Measurements from ENCODE around the gene CNTNAP2. TPM values are rescaled to one million over a fixed set of nuclear protein-coding genes. Genes with fewer than 3 reads are reported as not detected.

The CNTNAP2 gene
- total RNA-seq, 2 experiments from 2014 or later: not detected

DNA sequence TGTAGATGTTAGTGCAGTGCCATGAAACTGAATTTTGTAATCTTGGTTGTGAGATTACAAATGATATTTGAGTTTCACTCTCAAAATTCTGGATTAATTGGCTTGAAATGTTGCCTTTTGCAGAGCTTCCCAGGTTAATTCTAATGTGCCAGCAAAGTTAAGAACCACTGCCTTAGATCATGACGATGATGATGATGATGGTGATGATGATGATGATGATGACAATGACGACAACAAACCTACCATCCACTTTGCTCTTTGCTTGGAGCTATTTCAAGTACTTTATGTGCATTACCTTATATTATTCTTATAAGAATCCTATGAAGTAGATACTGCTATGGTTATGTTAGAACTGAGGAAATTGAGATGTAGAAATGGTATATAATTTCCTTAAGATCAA is 261.6 kb downstream of the CNTNAP2 start:
- no peaks in the 10 kb centered on the region for H3K36me3 ChIP-seq (ENCODE audit: insufficient read depth, low read length)
- POLR2A ChIA-PET: no interaction called here
- no peak for DNase-seq
- H3K9me3 Mint-ChIP-seq: peaks cover 3% of the 10 kb centered on the region
- H3K27ac ChIP-seq (ENCODE audit: low read depth in 1 of 2, low read length in 2 of 2): no peak overlapping the region
- no peak overlapping the region for H3K4me3 Mint-ChIP-seq
- H3K27me3 ChIP-seq (ENCODE audit: control insufficient read depth in 1 of 2, insufficient read depth in 2 of 2, low read length in 2 of 2): no peaks in the 10 kb centered on the region
- no peak for TF ChIP-seq CTCF (IDR thresholded peaks at IDR 0.05)
- no peak for ATAC-seq (ENCODE audit: poor library complexity)
- H3K4me1 ChIP-seq (ENCODE audit: insufficient read depth, low read length): no peaks in the 10 kb centered on the region
- no peaks in the 10 kb centered on the region for H3K36me3 Mint-ChIP-seq (ENCODE audit: low read depth)
- no peaks in the 10 kb centered on the region for H3K27me3 Mint-ChIP-seq
- no peaks in the 10 kb centered on the region for H3K4me1 Mint-ChIP-seq (ENCODE audit: low read depth)
- H3K27ac Mint-ChIP-seq: no peak overlapping the region
- H3K4me3 ChIP-seq (ENCODE audit: low read length): no peak overlapping the region
- intact Hi-C loops (cut with DNase I, micrococcal nuclease): no loop called here
- H3K9me3 ChIP-seq (ENCODE audit: control insufficient read depth in 1 of 2, insufficient read depth in 1 of 2, low read length in 2 of 2): peaks cover 0 to 5% of the 10 kb centered on the region in 2 experiments
- CTCF ChIA-PET: no interaction called here

DNA sequence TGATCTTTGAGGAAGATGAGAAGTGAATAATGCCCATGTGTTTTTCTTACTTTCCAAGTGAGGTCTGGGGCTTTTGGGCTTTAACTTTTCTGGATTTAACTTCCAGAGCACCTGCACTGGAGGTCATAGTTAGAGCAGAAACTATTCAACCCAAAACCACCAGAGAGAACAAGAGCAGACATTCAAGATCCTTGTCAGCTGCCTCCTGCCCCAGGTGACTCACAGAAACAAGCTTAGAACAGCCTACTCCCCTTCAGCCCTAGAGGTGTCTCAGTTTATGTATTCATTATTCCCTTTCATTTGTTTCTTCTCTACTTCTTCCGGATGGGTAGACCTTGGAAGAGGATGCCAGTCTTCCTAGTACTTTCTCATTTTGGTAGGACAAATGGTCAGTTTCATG is 270.5 kb downstream of the CNTNAP2 start:
- no peak overlapping the region for H3K27ac Mint-ChIP-seq
- Histone ChIP-seq H3K9me3 (ENCODE audit: control insufficient read depth in 1 of 2, insufficient read depth in 1 of 2, low read length in 2 of 2) (peaks cover 0 to 4% of the 10 kb centered on the region in 2 experiments), H3K4me3 (ENCODE audit: low read length) (no peak overlapping the region), H3K27me3 (ENCODE audit: control insufficient read depth in 1 of 2, insufficient read depth in 2 of 2, low read length in 2 of 2) (no peaks in the 10 kb centered on the region), H3K4me1 (ENCODE audit: insufficient read depth, low read length) (no peaks in the 10 kb centered on the region), H3K27ac (ENCODE audit: low read depth in 1 of 2, low read length in 2 of 2) (no peak overlapping the region), H3K36me3 (ENCODE audit: insufficient read depth, low read length) (no peaks in the 10 kb centered on the region)
- no peaks in the 10 kb centered on the region for H3K9me3 Mint-ChIP-seq
- DNase-seq (no peak), ATAC-seq (ENCODE audit: poor library complexity) (no peak)
- no peaks in the 10 kb centered on the region for H3K27me3 Mint-ChIP-seq
- ChIA-PET CTCF (no interaction called here), POLR2A (no interaction called here)
- no peaks in the 10 kb centered on the region for H3K4me1 Mint-ChIP-seq (ENCODE audit: low read depth)
- H3K4me3 Mint-ChIP-seq: no peak overlapping the region
- intact Hi-C loops (cut with DNase I, micrococcal nuclease): no loop called here
- no peak for TF ChIP-seq CTCF (IDR thresholded peaks at IDR 0.05)
- no peaks in the 10 kb centered on the region for H3K36me3 Mint-ChIP-seq (ENCODE audit: low read depth)

DNA sequence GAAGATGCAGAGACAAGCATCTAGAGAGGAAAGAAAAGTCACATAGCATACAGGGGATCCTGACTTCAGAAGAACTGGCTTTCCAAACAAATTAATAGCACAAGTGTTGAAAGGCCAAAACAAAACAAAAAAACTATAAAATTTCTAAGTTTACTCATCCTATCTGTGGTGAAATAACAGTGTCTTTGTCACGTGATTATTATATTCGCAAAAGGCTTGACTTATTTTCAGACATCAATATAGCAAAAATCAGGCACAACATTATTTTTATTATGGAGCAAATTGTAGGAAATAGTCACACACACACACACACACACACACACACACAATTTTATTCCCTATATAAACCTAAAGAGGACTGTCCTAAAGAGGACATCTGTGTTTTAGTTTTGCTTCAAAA is 272.3 kb downstream of the CNTNAP2 start:
- CTCF ChIA-PET: no interaction called here
- peaks cover 0 to 4% of the 10 kb centered on the region in 2 experiments for H3K9me3 ChIP-seq (ENCODE audit: control insufficient read depth in 1 of 2, insufficient read depth in 1 of 2, low read length in 2 of 2)
- Mint-ChIP-seq H3K4me1 (ENCODE audit: low read depth) (no peaks in the 10 kb centered on the region), H3K36me3 (ENCODE audit: low read depth) (no peaks in the 10 kb centered on the region), H3K9me3 (no peaks in the 10 kb centered on the region), H3K4me3 (no peak overlapping the region), H3K27me3 (no peaks in the 10 kb centered on the region), H3K27ac (no peak overlapping the region)
- no peak for DNase-seq
- no peak for ATAC-seq (ENCODE audit: poor library complexity)
- no peak overlapping the region for H3K27ac ChIP-seq (ENCODE audit: low read depth in 1 of 2, low read length in 2 of 2)
- intact Hi-C loops (cut with DNase I, micrococcal nuclease): no loop called here
- no peaks in the 10 kb centered on the region for H3K4me1 ChIP-seq (ENCODE audit: insufficient read depth, low read length)
- no peaks in the 10 kb centered on the region for H3K36me3 ChIP-seq (ENCODE audit: insufficient read depth, low read length)
- H3K4me3 ChIP-seq (ENCODE audit: low read length): no peak overlapping the region
- POLR2A ChIA-PET: no interaction called here
- TF ChIP-seq CTCF (IDR thresholded peaks at IDR 0.05): no peak
- no peaks in the 10 kb centered on the region for H3K27me3 ChIP-seq (ENCODE audit: control insufficient read depth in 1 of 2, insufficient read depth in 2 of 2, low read length in 2 of 2)

All from CD4-positive, alpha-beta T cell (primary cell).